Heart right ventricle (tissue), 16 donors: Measurements from ENCODE around the gene CDH23. TPM values are rescaled to one million over a fixed set of nuclear protein-coding genes. Genes with fewer than 3 reads are reported as not detected.
A peak's percentile ranks its signal among the peaks of the same experiment; 100 is the strongest.

ENCODE experiments used
- ATAC-seq, 8 donors: fragments of 200-7000 bp; cut with Tn5 transposase; one replicate each; pipeline ENCODE4 v1.9.1; 2020; ENCODE audit warnings: mild to moderate bottlenecking in 8 of 8, moderate library complexity in 8 of 8, moderate number of reproducible peaks in 1 of 8
- DNase-seq, 2 donors: peaks; one replicate each; pipeline ENCODE4 v3.0.0-alpha.2; 2020
- H3K27ac ChIP-seq, 10 donors: fragments of 200-600 bp; sonication (generic) in 2 of 10; one replicate each; pipeline versions ENCODE4 v1.5.0 to v1.8.0; 2020 to 2022; ENCODE audit warnings: mild to moderate bottlenecking in 3 of 10
- H3K27me3 ChIP-seq, 7 donors: fragments of 200-600 bp; one replicate each; pipeline ENCODE4 v1.8.0; 2021 to 2022; ENCODE audit warnings: mild to moderate bottlenecking in 2 of 7
- H3K36me3 ChIP-seq, 9 donors: fragments of 200-600 bp; sonication (generic) in 1 of 9; one replicate each; pipeline versions ENCODE4 v1.5.0 to v1.8.0; 2020 to 2022; ENCODE audit warnings: mild to moderate bottlenecking in 2 of 9
- H3K4me1 ChIP-seq, 9 donors: fragments of 200-600 bp; sonication (generic) in 1 of 9; one replicate each; pipeline versions ENCODE4 v1.5.0 to v1.8.0; 2020 to 2022; ENCODE audit warnings: mild to moderate bottlenecking in 4 of 9
- H3K4me3 ChIP-seq, 10 donors: fragments of 200-600 bp; sonication (generic) in 2 of 10; one replicate each; pipeline versions ENCODE4 v1.5.0 to v1.8.0; 2020 to 2022; ENCODE audit warnings: mild to moderate bottlenecking in 7 of 10, moderate library complexity in 2 of 10
- H3K9me3 ChIP-seq, 11 donors: fragments of 200-600 bp in 10 of 11; sonication (generic) in 2 of 11; one replicate each; pipeline versions ENCODE4 v1.5.0 to v1.8.0; 2013 to 2022; ENCODE audit warnings: mild to moderate bottlenecking in 2 of 11, control low read depth in 1 of 11, moderate library complexity in 1 of 11
- WGBS, 2 donors: extraction: QIAGEN DNeasy Blood & Tissue Kit; methylation state at CpG; one replicate each; pipeline ENCODE4 v1.1.7; 2013; ENCODE audit warnings: inconsistent platforms in 1 of 2; 5-methylcytosine and 5-hydroxymethylcytosine counted together
- intact Hi-C, 10 donors: fragments of 100-400 bp; cut with DNase I; formaldehyde crosslinking; loops; one replicate each; pipeline versions ENCODE4 v1.11.1 to v1.14.2; 2022
- polyA plus RNA-seq, 2 donors: library from polyadenylated mRNA; stranded (reverse); fragments of 200-250 nt; gene quantifications; one replicate each; pipeline ENCODE4 v1.2.3, GENCODE V29; 2013
- total RNA-seq, 10 donors: library from RNA; stranded (reverse); fragmentation: NEBNext Ultra II Directional in 3 of 10; extraction: Animal tissue kit (Norgen Biotek cat#: 25700) in 3 of 10; gene quantifications; one replicate each; pipeline versions ENCODE4 v1.2.1 to v1.2.4, GENCODE V29; 2021 to 2023
- TF ChIP-seq, protein P1 (sequence below), 9 donors: fragments of 200-600 bp; sonication (generic) in 2 of 9; IDR thresholded peaks; one replicate each; pipeline versions ENCODE4 v1.5.0 to v1.8.0; 2021 to 2022; ENCODE audit warnings: antibody characterized with exemption in 9 of 9, mild to moderate bottlenecking in 5 of 9, moderate library complexity in 1 of 9
- donor health status: Arrhythmogenic right ventricular cardiomyopathy.
- donor health status: ischemic (EF 13 %, LVEDD 7.1; RV severe dilation, severe dysfunction).
- donor health status: healthy with polysubstance abuse.
- donor health status: DM: no; HTN: yes; CAD: no.
- donor health status: DM: no; HTN: no; CAD: no.
- donor health status: ischemic (EF 25% LVEDD 6.9; RV normal size, moderate dysfunction).
- donor health status: ischemic (EF 25% LVEDD 5.7; RV mildly dilated, moderate dysfunction).
- donor health status: healthy.
- donor health status: DM: yes; HTN: yes; CAD: no.
- donor health status: Ischemic cardiomyopathy.
- donor health status: ischemic (EF 35%, LVEDD 5.7; RV mildly dilated, moderate dysfunction).
- donor health status: nonischemic (EF 11% LVEDD 7.7; RV severe dilation, severe dysfunction).
- donor health status: DM: yes; HTN: yes; CAD: no.
- donor health status: PGD.
- donor health status: ischemic (EF 29% LVEDD 5.4; RV normal size, mild dysfunction).
- donor health status: nonischemic (EF 23%, LVEDD 6.1; RV moderate dilation, normal function).

The CDH23 gene
- total and polyA plus RNA-seq, 12 donors = 1.1 to 7.7 (median 4.6) TPM

DNA sequence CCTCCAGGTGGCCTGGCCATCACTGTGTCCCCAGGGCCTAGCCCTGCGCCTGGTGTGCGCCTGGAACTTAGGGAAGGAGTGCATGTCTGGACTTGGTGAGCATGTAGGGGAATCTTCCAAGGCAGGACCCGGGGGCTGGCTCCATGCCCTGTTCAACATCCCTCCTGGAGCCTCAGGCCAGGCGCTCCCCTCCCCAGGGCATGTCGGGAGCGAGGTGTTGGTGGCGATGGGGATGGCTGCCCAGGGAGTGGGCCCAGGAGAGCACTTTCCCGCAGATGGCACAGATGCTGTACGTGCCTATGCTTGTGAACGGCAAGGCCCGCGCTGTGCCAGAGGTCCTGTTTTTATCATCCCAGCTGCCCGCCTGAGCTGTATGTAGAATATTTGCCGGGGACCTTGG lies 55.0 kb downstream of the CDH23 start:
- 94% methylated on average over 14 of the region's 14 CpGs for WGBS, 2 donors
- TF ChIP-seq, protein P1, sequence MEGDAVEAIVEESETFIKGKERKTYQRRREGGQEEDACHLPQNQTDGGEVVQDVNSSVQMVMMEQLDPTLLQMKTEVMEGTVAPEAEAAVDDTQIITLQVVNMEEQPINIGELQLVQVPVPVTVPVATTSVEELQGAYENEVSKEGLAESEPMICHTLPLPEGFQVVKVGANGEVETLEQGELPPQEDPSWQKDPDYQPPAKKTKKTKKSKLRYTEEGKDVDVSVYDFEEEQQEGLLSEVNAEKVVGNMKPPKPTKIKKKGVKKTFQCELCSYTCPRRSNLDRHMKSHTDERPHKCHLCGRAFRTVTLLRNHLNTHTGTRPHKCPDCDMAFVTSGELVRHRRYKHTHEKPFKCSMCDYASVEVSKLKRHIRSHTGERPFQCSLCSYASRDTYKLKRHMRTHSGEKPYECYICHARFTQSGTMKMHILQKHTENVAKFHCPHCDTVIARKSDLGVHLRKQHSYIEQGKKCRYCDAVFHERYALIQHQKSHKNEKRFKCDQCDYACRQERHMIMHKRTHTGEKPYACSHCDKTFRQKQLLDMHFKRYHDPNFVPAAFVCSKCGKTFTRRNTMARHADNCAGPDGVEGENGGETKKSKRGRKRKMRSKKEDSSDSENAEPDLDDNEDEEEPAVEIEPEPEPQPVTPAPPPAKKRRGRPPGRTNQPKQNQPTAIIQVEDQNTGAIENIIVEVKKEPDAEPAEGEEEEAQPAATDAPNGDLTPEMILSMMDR (IDR thresholded peaks at IDR 0.05) = no peak
- H3K36me3 ChIP-seq = no peaks in the 10 kb centered on the region

GRCh38 chr10:71453186-71453585 lies 56.5 kb downstream of the CDH23 start:
- peaks cover 0 to 2% (median 0%) of the 10 kb centered on the region in 7 donors for H3K27me3 ChIP-seq
- peaks cover 0 to 4% (median 0%) of the 10 kb centered on the region in 9 donors for H3K4me1 ChIP-seq
- H3K36me3 ChIP-seq = no peaks in the 10 kb centered on the region
- ATAC-seq (no peak), DNase-seq (no peak)
- H3K9me3 ChIP-seq = no peaks in the 10 kb centered on the region
- intact Hi-C loops = no loop called here
- H3K4me3 ChIP-seq = no peak overlapping the region
- whole genome bisulfite sequencing, 2 donors = 85 to 87% methylated on average over 12 of the region's 12 CpGs
- H3K27ac ChIP-seq = no peak overlapping the region
- TF ChIP-seq, protein P1 (IDR thresholded peaks at IDR 0.05) = no peak

More for the DNA sequence above, 55.0 kb downstream of the CDH23 start:
- intact Hi-C loops = no loop called here
- H3K4me3 ChIP-seq = no peak overlapping the region
- no peak overlapping the region for H3K27ac ChIP-seq
- no peaks in the 10 kb centered on the region for H3K9me3 ChIP-seq
- no peak for DNase-seq
- no peaks in the 10 kb centered on the region for H3K27me3 ChIP-seq
- peak in 1 of 8 donors; percentile 15 for ATAC-seq
- peaks cover 0 to 4% (median 0%) of the 10 kb centered on the region in 9 donors for H3K4me1 ChIP-seq

- Histone ChIP-seq H3K4me1 (peaks cover 0 to 5% (median 0%) of the 10 kb centered on the region in 9 donors), H3K27ac (no peak overlapping the region), H3K27me3 (peaks cover 0 to 4% (median 0%) of the 10 kb centered on the region in 7 donors), H3K36me3 (no peaks in the 10 kb centered on the region), H3K9me3 (no peaks in the 10 kb centered on the region), H3K4me3 (no peak overlapping the region)
- intact Hi-C loops = no loop called here
- 70% methylated on average over 5 of the region's 5 CpGs for WGBS, 2 donors
- DNase-seq (no peak), ATAC-seq (no peak)
- TF ChIP-seq, protein P1 (IDR thresholded peaks at IDR 0.05) = no peak
Measured at GRCh38 chr10:71454347-71454746, 57.6 kb downstream of the CDH23 start.

GRCh38 chr10:71455035-71455434 lies 58.3 kb downstream of the CDH23 start:
- H3K4me1 ChIP-seq = peaks cover 0 to 5% (median 0%) of the 10 kb centered on the region in 9 donors
- WGBS, 2 donors = 68 to 96% methylated on average over 2 of the region's 2 CpGs
- no peaks in the 10 kb centered on the region for H3K9me3 ChIP-seq
- TF ChIP-seq, protein P1 (IDR thresholded peaks at IDR 0.05) = no peak
- no peaks in the 10 kb centered on the region for H3K36me3 ChIP-seq
- intact Hi-C loops = no loop called here
- DNase-seq = no peak
- H3K27me3 ChIP-seq = peaks cover 0 to 4% (median 0%) of the 10 kb centered on the region in 7 donors
- no peak overlapping the region for H3K27ac ChIP-seq
- H3K4me3 ChIP-seq = no peak overlapping the region
- no peak for ATAC-seq
